ENCODE measurements around the gene OSBP2.

The OSBP2 gene

DNA sequence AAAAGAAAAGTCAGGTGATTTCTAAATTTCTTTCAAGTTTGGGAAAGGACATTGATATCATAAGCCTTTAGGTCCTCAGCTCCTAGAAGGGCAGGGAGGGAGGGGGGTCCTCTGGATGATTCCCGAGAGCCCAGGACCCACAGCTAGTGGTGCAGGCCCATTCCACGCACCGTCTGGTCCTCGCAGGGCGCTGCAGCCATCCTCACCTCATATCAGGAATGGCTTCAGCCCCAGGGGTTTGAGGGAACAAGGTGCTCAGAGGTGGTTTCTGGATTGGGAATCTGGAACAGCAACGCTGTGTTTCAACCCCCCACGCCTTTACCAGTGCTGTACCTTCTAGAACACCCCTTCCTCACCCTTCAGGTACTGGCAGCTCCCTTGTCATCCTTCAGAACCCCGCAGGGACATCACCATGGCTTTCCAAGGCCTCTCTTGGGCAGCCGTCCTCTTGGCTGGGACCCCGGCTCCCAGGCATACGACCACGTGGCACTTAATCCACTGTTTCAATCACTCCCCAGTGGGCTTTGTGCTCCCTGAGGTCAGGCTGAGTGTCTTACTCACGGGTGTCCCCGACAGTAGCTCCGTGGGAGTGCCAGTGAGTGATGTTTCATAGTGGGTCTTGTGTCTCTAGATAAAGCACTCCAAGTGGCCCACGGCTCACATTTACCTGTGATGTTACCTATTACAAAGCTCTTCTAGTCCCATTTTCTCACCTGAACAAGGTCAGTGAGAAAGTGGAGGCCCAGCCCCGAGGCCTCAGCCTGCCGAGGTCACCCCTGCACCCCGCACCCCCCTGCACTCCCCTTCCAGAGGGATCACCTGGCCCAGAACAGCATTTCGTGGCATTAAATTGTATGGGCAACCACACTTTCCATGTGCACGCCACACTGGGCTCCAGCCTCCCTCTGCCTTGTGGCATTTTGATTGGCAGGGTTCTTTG is 180.0 kb downstream of the OSBP2 start:
- no peak overlapping the region for H3K27ac ChIP-seq (ENCODE audit: poor library complexity, severe bottlenecking)
- H3K4me3 ChIP-seq (ENCODE audit: severe bottlenecking) = no peak overlapping the region
- ATAC-seq (ENCODE audit: low read depth) = no peak

DNA sequence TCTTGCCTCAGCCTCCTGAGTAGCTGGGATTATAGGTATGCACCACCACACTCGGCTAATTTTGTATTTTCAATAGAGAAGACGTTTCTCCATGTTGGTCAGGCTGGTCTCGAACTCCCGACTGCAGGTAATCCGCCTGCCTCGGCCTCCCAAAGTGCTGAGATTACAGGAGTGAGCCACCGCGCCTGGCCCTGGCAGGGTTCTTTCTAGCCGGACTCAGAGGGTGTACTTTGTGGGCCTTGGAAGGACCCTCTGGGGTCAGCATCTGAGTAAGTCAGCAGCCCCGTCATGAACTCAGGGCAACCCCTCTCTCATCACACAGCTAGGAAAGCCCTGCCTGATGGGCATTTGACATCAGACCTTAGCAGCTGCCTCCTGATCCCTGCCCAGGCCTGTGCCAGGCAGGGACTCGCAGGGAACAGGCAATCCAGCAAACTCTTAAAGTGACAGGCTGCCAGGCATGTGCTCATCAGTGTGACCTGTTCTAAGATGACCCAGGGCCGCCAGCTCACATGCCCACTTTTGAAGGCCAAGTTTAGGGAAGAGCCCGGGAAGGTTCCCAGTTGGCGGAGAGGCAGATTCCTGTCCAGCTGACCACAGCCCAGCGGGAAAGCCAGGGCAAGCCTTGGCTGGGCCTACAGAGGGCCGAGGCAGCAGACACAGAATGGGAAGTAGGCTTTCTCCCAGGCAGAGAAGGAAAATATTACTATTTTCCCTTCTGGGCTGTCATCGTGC is 181.0 kb downstream of the OSBP2 start:
- no peaks in the 10 kb centered on the region for H3K27me3 ChIP-seq (ENCODE audit: insufficient read depth, poor library complexity, severe bottlenecking)
- H3K4me1 ChIP-seq (ENCODE audit: insufficient read depth, poor library complexity, severe bottlenecking) = no peaks in the 10 kb centered on the region
- no peak overlapping the region for H3K4me3 ChIP-seq (ENCODE audit: severe bottlenecking)
- H3K36me3 ChIP-seq (ENCODE audit: low read depth) = peaks cover 26% of the 10 kb centered on the region
- H3K9me3 ChIP-seq (ENCODE audit: severe bottlenecking) = no peaks in the 10 kb centered on the region
- TF ChIP-seq, protein P1, sequence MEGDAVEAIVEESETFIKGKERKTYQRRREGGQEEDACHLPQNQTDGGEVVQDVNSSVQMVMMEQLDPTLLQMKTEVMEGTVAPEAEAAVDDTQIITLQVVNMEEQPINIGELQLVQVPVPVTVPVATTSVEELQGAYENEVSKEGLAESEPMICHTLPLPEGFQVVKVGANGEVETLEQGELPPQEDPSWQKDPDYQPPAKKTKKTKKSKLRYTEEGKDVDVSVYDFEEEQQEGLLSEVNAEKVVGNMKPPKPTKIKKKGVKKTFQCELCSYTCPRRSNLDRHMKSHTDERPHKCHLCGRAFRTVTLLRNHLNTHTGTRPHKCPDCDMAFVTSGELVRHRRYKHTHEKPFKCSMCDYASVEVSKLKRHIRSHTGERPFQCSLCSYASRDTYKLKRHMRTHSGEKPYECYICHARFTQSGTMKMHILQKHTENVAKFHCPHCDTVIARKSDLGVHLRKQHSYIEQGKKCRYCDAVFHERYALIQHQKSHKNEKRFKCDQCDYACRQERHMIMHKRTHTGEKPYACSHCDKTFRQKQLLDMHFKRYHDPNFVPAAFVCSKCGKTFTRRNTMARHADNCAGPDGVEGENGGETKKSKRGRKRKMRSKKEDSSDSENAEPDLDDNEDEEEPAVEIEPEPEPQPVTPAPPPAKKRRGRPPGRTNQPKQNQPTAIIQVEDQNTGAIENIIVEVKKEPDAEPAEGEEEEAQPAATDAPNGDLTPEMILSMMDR (IDR thresholded peaks at IDR 0.05; ENCODE audit: poor library complexity, severe bottlenecking) = no peak
- no peak overlapping the region for H3K27ac ChIP-seq (ENCODE audit: poor library complexity, severe bottlenecking)
- DNase-seq (ENCODE audit: low spot score) (no peak), ATAC-seq (ENCODE audit: low read depth) (no peak)

More for the DNA sequence above, 180.0 kb downstream of the OSBP2 start:
- Histone ChIP-seq H3K27me3 (ENCODE audit: insufficient read depth, poor library complexity, severe bottlenecking) (no peaks in the 10 kb centered on the region), H3K9me3 (ENCODE audit: severe bottlenecking) (no peaks in the 10 kb centered on the region), H3K36me3 (ENCODE audit: low read depth) (peaks cover 31% of the 10 kb centered on the region), H3K4me1 (ENCODE audit: insufficient read depth, poor library complexity, severe bottlenecking) (no peaks in the 10 kb centered on the region)
- no peak for DNase-seq (ENCODE audit: low spot score)
- TF ChIP-seq, protein P1 (IDR thresholded peaks at IDR 0.05; ENCODE audit: poor library complexity, severe bottlenecking) = no peak

DNA sequence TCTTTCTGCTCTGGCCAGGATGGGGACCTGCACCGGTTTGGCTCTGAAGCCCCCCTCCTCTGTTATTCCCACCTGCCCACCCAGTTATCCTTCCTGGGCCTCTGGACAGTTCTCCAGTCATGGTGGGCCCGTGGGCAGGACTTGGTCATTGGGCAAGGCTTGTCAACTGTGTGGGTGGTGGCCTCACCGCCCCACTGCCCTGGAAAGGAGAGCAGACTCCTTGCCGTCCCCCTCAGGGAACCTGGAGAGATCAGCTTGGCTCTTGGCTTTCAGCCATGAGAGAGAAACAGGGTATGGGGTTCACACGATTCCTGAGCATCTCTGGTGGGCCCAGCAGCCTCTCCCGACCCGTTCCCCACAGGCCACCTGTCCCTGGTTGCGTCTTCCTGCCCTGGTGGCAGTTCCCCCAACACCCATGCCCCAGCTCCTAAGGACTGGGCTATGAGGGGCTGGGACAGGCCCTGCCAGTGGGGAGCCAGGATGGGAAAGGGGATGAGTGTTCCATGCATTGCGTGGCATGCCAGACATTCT is 181.6 kb downstream of the OSBP2 start:
- Histone ChIP-seq H3K36me3 (ENCODE audit: low read depth) (peaks cover 23% of the 10 kb centered on the region), H3K4me1 (ENCODE audit: insufficient read depth, poor library complexity, severe bottlenecking) (no peaks in the 10 kb centered on the region), H3K27ac (ENCODE audit: poor library complexity, severe bottlenecking) (no peak overlapping the region), H3K9me3 (ENCODE audit: severe bottlenecking) (no peaks in the 10 kb centered on the region), H3K4me3 (ENCODE audit: severe bottlenecking) (no peak overlapping the region), H3K27me3 (ENCODE audit: insufficient read depth, poor library complexity, severe bottlenecking) (no peaks in the 10 kb centered on the region)
- no peak for ATAC-seq (ENCODE audit: low read depth)
- DNase-seq (ENCODE audit: low spot score) = no peak
- TF ChIP-seq, protein P1 (IDR thresholded peaks at IDR 0.05; ENCODE audit: poor library complexity, severe bottlenecking) = no peak

DNA sequence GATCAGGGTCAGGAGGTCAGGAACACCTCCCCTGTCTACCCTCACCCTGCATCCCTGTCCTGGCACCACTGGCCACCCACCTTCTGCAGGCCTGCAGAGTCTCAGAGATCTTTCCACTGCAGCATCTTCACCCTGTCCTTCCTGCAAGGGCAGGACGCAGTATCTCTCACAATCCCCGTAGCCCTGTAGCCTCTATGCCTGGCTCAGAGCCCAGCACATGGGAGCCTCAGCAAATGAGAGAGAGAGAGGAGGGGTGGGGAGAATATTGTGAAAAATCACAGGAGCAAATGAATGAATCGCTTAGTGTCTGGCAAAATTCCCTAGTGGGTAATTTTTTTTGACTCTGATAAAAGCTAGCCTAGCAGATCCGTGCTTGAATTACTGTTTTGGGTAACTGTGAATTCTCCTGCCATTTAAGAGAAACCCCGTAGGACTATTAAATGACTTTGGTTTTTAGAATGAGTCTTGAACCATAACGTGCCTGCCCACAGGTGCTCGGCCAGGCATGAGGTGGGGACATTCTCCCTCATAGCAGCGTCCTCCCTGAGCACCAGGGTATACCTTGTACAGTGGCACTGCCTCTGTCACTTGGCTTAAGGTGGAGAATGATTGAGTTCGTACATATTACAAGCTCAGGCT is 182.4 kb downstream of the OSBP2 start:
- no peak overlapping the region for H3K27ac ChIP-seq (ENCODE audit: poor library complexity, severe bottlenecking)
- no peaks in the 10 kb centered on the region for H3K4me1 ChIP-seq (ENCODE audit: insufficient read depth, poor library complexity, severe bottlenecking)

More for the DNA sequence above, 182.4 kb downstream of the OSBP2 start:
- Histone ChIP-seq H3K36me3 (ENCODE audit: low read depth) (peaks cover 23% of the 10 kb centered on the region), H3K4me3 (ENCODE audit: severe bottlenecking) (no peak overlapping the region), H3K27me3 (ENCODE audit: insufficient read depth, poor library complexity, severe bottlenecking) (no peaks in the 10 kb centered on the region), H3K9me3 (ENCODE audit: severe bottlenecking) (no peaks in the 10 kb centered on the region)
- TF ChIP-seq, protein P1 (IDR thresholded peaks at IDR 0.05; ENCODE audit: poor library complexity, severe bottlenecking) = no peak
- DNase-seq (ENCODE audit: low spot score) = no peak
- no peak for ATAC-seq (ENCODE audit: low read depth)
